Neuronal stem cell (in vitro differentiated cells): ENCODE measurements around the gene TOMM7.

ENCODE experiments used
- DNase-seq: peaks from one replicate; pipeline ENCODE4 v3.0.0-alpha.2; 2013; ENCODE audit warnings: low spot score
- H2AFZ ChIP-seq: one replicate; pipeline ENCODE4 v1.6.1; 2013; ENCODE audit warnings: mild to moderate bottlenecking, low read length, inconsistent platforms
- H2AK5ac ChIP-seq: 2 replicates; pipeline ENCODE4 v1.6.1; 2013; ENCODE audit warnings: low read depth, mild to moderate bottlenecking, inconsistent platforms, low read length, moderate library complexity, mixed read lengths
- H2BK120ac ChIP-seq: 2 replicates; pipeline ENCODE4 v1.6.1; 2013; ENCODE audit warnings: low read depth, mild to moderate bottlenecking, inconsistent platforms, low read length, moderate library complexity, mixed read lengths
- H2BK12ac ChIP-seq: one replicate; pipeline ENCODE4 v1.6.1; 2013; ENCODE audit warnings: low read length, inconsistent platforms
- H2BK15ac ChIP-seq: 2 replicates; pipeline ENCODE4 v1.6.1; 2013; ENCODE audit warnings: mild to moderate bottlenecking, low read length, inconsistent platforms, mixed read lengths
- H2BK5ac ChIP-seq: one replicate; pipeline ENCODE4 v1.6.1; 2013; ENCODE audit warnings: inconsistent platforms, mild to moderate bottlenecking, low read length, moderate library complexity
- H3K14ac ChIP-seq: one replicate; pipeline ENCODE4 v1.6.1; 2013; ENCODE audit warnings: low read length, inconsistent platforms
- H3K18ac ChIP-seq: 2 replicates; pipeline ENCODE4 v1.6.1; 2013; ENCODE audit warnings: low read length, inconsistent platforms
- H3K23ac ChIP-seq: 2 replicates; pipeline ENCODE4 v1.6.1; 2013; ENCODE audit warnings: low read depth, mild to moderate bottlenecking, mixed read lengths, low read length, inconsistent platforms; ENCODE audit not compliant: poor library complexity
- H3K27ac ChIP-seq: replicated peaks from 3 replicates; pipeline ENCODE4 v1.5.1; 2013; ENCODE audit warnings: low read length, inconsistent platforms
- H3K27me3 ChIP-seq, 3 experiments: 2 replicates each; pipeline ENCODE4 v1.6.1; 2013; ENCODE audit warnings: low read length in 3 of 3, mild to moderate bottlenecking in 2 of 3, inconsistent platforms in 1 of 3, low read depth in 1 of 3, mixed read lengths in 1 of 3, moderate library complexity in 1 of 3; ENCODE audit not compliant: control insufficient read depth in 3 of 3, insufficient read depth in 3 of 3
- H3K36me3 ChIP-seq, 2 donors: replicated peaks in 1 of 2; 2 replicates each; pipeline ENCODE4 v1.6.1; 2013; ENCODE audit warnings: low read length in 2 of 2; ENCODE audit not compliant: control insufficient read depth in 2 of 2, insufficient read depth in 2 of 2
- H3K4ac ChIP-seq: 2 replicates; pipeline ENCODE4 v1.6.1; 2013; ENCODE audit warnings: inconsistent platforms, mild to moderate bottlenecking, low read length, moderate library complexity
- H3K4me1 ChIP-seq, 2 donors: 1 replicate in 1 of 2; 2 replicates in 1 of 2; pipeline ENCODE4 v1.6.1; 2013; ENCODE audit warnings: low read length in 2 of 2, low read depth in 1 of 2; ENCODE audit not compliant: control insufficient read depth in 2 of 2, insufficient read depth in 1 of 2
- H3K4me2 ChIP-seq: one replicate; pipeline ENCODE4 v1.6.1; 2013; ENCODE audit warnings: mild to moderate bottlenecking, low read length, inconsistent platforms; ENCODE audit not compliant: insufficient read depth, poor library complexity, severe bottlenecking
- H3K4me3 ChIP-seq, 2 donors: 2 replicates each; pipeline ENCODE4 v1.5.1; 2013; ENCODE audit warnings: low read length in 2 of 2, mild to moderate bottlenecking in 2 of 2, inconsistent platforms in 1 of 2, moderate library complexity in 1 of 2
- H3K79me1 ChIP-seq: one replicate; pipeline ENCODE4 v1.6.1; 2013; ENCODE audit warnings: low read depth, mild to moderate bottlenecking, inconsistent platforms, low read length, moderate library complexity
- H3K9ac ChIP-seq: one replicate; pipeline ENCODE4 v1.6.1; 2013; ENCODE audit warnings: mild to moderate bottlenecking, low read depth, low read length, inconsistent platforms; ENCODE audit not compliant: poor library complexity
- H3K9me3 ChIP-seq, 2 donors: replicated peaks in 1 of 2; 2 replicates each; pipeline versions ENCODE3 to v1.6.1; 2013; ENCODE audit warnings: low read length in 2 of 2, mild to moderate bottlenecking in 2 of 2, inconsistent platforms in 1 of 2, low read depth in 1 of 2, mixed read lengths in 1 of 2, moderate library complexity in 1 of 2; ENCODE audit not compliant: control insufficient read depth in 2 of 2, insufficient read depth in 1 of 2
- H4K8ac ChIP-seq: one replicate; pipeline ENCODE4 v1.6.1; 2013; ENCODE audit warnings: low read depth, mild to moderate bottlenecking, inconsistent platforms, low read length, moderate library complexity
- H4K91ac ChIP-seq: one replicate; pipeline ENCODE4 v1.6.1; 2013; ENCODE audit warnings: low read length, low read depth, mild to moderate bottlenecking, inconsistent platforms; ENCODE audit not compliant: poor library complexity
- WGBS, 2 donors: extraction: QIAGEN DNeasy Blood & Tissue Kit; methylation state at CpG; one replicate each; pipeline ENCODE4 v1.1.7; 2013; ENCODE audit warnings: missing lambda C conversion rate in 2 of 2, mixed read lengths in 1 of 2; ENCODE audit not compliant: insufficient read length in 2 of 2, insufficient replicate concordance in 1 of 2; ENCODE audit errors: extremely low coverage in 2 of 2; 5-methylcytosine and 5-hydroxymethylcytosine counted together

Gene TOMM7

DNA sequence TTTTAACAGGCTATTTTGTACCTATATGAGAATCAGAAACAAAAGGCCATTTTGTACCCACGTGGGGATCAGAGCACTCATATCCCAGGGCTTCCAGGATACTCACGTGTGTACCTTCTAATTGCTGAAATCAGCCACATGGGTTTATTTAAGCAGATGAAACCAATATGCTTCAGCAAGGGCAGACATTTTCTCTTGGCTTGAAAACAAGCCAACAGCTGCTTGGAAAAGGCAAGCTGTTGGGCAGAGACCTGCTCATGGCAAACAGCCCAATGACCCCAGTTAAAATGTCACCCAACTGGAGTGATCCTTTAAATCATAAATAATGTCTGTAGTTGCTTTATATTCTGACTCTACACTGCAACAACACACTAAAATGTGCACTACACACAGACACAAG lies 26.5 kb upstream of the TOMM7 start:
- Histone ChIP-seq H3K4me3 (no peak overlapping the region), H3K14ac (no peak overlapping the region), H3K9me3 (peaks cover 0 to 5% of the 10 kb centered on the region in 2 donors), H3K79me1 (no peaks in the 10 kb centered on the region), H2BK15ac (no peak overlapping the region), H3K27ac (no peak overlapping the region), H3K18ac (no peak overlapping the region), H3K9ac (no peak overlapping the region), H2BK5ac (no peak overlapping the region), H2AK5ac (no peak overlapping the region), H3K23ac (no peak overlapping the region), H3K4me1 (peaks cover 0 to 5% of the 10 kb centered on the region in 2 donors), H2AFZ (no peak overlapping the region), H3K27me3 (peaks cover 0 to 25% (median 0%) of the 10 kb centered on the region in 3 experiments), H3K36me3 (no peaks in the 10 kb centered on the region), H4K91ac (no peak overlapping the region), H3K4me2 (no peak overlapping the region), H3K4ac (no peak overlapping the region), H2BK12ac (no peak overlapping the region), H4K8ac (no peak overlapping the region), H2BK120ac (no peak overlapping the region)
- no CpG with 5 or more reads among the region's 2 CpGs for WGBS, 2 donors
- no peak for DNase-seq

DNA sequence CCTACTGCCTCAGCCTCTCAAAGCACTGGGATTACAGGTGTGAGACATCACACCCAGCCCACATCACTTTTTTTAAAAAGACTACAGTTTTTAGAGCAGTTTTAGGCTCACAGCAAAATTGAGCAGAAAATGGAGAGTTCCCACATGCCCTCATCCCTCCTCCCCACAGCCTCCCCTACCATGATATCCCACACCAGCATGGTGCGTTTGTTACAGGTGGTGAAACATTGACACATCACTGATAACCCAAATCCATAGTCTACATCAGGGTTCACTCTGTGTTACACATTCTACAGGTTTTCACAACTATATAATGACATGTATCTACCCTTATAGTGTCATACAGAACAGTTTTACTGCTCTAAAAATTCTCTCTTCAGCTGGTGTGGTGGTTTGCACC lies 24.3 kb upstream of the TOMM7 start:
- Histone ChIP-seq H2AFZ (no peak overlapping the region), H3K4me3 (no peak overlapping the region), H3K4me1 (peaks cover 7 to 11% of the 10 kb centered on the region in 2 donors), H2AK5ac (no peak overlapping the region), H3K18ac (no peak overlapping the region), H4K91ac (no peak overlapping the region), H3K23ac (no peak overlapping the region), H3K4me2 (no peak overlapping the region), H3K9ac (no peak overlapping the region), H2BK15ac (no peak overlapping the region), H4K8ac (no peak overlapping the region), H3K27ac (no peak overlapping the region), H3K4ac (no peak overlapping the region), H2BK12ac (no peak overlapping the region), H3K36me3 (no peaks in the 10 kb centered on the region), H2BK120ac (no peak overlapping the region), H3K27me3 (peaks cover 0 to 8% (median 0%) of the 10 kb centered on the region in 3 experiments), H2BK5ac (no peak overlapping the region), H3K9me3 (no peaks in the 10 kb centered on the region), H3K79me1 (no peaks in the 10 kb centered on the region), H3K14ac (no peak overlapping the region)
- no CpG with 5 or more reads among the region's 1 CpG for WGBS, 2 donors
- no peak for DNase-seq

DNA sequence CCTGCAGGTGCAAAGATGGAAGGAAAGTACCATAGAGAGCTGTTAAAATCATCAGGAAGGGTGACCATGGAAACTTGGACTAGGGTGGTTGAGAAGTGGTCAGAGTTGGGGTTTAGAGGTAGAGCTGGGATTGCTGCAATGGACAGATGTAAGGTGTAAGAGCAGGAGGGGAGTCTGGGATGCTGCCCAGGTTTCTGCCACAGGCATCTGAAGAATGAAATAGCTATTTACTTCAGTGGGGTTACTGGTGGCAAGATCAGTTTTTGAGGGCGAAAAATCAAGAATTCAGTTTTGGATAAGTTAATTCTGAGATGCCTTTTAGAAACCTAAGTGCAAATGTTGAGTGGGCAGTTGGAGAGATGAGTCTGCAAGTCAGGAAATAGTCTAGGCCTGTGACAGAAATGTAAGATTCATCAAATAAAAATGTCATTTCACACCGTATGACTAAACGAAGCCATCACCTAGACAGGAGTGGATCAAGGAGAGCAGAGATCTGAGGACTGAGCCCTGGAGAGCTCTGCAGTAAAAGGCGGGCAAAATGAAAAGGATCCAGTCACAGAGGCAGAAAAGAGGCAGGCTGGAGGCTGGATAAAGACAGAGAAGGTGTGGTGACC lies 22.7 kb upstream of the TOMM7 start:
- Histone ChIP-seq H3K23ac (no peak overlapping the region), H3K36me3 (no peaks in the 10 kb centered on the region), H2BK12ac (no peak overlapping the region), H3K9ac (no peak overlapping the region), H3K27me3 (peaks cover 0 to 6% (median 0%) of the 10 kb centered on the region in 3 experiments), H2BK120ac (no peak overlapping the region), H4K91ac (no peak overlapping the region), H2BK5ac (no peak overlapping the region), H3K4me2 (no peak overlapping the region), H3K9me3 (no peaks in the 10 kb centered on the region), H2AK5ac (no peak overlapping the region), H3K18ac (no peak overlapping the region), H3K4ac (no peak overlapping the region), H3K14ac (no peak overlapping the region), H2AFZ (no peak overlapping the region), H3K79me1 (no peaks in the 10 kb centered on the region), H3K27ac (no peak overlapping the region), H4K8ac (no peak overlapping the region), H3K4me3 (no peak overlapping the region), H2BK15ac (no peak overlapping the region), H3K4me1 (peaks cover 7 to 11% of the 10 kb centered on the region in 2 donors)
- no peak for DNase-seq
- WGBS, 2 donors, result no CpG with 5 or more reads among the region's 4 CpGs

DNA sequence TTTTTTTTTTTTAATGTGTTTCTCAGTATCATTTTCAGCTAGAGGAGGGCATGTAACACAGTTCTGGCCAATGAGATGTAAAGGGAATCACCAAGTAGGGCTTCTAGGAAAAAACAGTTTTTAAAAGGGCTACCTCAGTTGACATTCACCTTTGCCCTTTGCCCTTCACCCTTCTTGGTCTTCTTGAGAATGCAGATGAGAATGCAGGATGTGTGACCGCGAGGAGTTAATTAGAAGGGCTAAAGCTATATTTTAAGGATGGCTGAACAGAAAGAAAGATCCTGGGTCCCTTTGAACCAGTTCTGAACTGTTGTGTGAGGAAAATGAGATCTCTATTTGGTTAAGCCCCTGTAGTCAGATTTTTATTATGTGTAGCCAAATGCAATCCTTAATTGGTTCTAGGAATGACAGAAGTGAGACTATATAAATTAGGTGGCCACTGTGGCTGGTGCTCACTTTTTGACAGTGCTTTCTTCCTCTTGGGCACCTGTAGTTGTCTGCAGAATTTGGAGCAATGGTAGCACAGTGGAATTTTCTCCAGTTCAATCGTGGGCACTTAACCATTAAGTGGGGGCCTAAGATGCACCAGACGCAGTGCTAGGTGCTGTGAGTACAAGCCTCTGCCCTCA lies 21.1 kb upstream of the TOMM7 start:
- H2AFZ ChIP-seq, result no peak overlapping the region
- H2BK5ac ChIP-seq, result no peak overlapping the region
- H2BK120ac ChIP-seq, result no peak overlapping the region
- no peak overlapping the region for H2BK15ac ChIP-seq
- peak; percentile 56 for DNase-seq
- no peak overlapping the region for H3K14ac ChIP-seq
- H3K9me3 ChIP-seq, result no peaks in the 10 kb centered on the region
- no peak overlapping the region for H3K4me2 ChIP-seq
- H2AK5ac ChIP-seq, result no peak overlapping the region
- H3K27me3 ChIP-seq, result peaks cover 0 to 6% (median 0%) of the 10 kb centered on the region in 3 experiments
- H3K36me3 ChIP-seq, result no peaks in the 10 kb centered on the region
- no peak overlapping the region for H3K4me3 ChIP-seq
- H4K91ac ChIP-seq, result no peak overlapping the region
- no peak overlapping the region for H4K8ac ChIP-seq
- H3K18ac ChIP-seq, result no peak overlapping the region
- H3K4me1 ChIP-seq, result peaks cover 7 to 11% of the 10 kb centered on the region in 2 donors
- H3K4ac ChIP-seq, result no peak overlapping the region
- no CpG with 5 or more reads among the region's 4 CpGs for WGBS, 2 donors
- H3K9ac ChIP-seq, result no peak overlapping the region
- no peaks in the 10 kb centered on the region for H3K79me1 ChIP-seq
- H3K23ac ChIP-seq, result no peak overlapping the region
- peak overlapping the region; percentile 49 for H3K27ac ChIP-seq
- H2BK12ac ChIP-seq, result no peak overlapping the region
